ENCODE measurements around the gene SLC25A38.

DNA sequence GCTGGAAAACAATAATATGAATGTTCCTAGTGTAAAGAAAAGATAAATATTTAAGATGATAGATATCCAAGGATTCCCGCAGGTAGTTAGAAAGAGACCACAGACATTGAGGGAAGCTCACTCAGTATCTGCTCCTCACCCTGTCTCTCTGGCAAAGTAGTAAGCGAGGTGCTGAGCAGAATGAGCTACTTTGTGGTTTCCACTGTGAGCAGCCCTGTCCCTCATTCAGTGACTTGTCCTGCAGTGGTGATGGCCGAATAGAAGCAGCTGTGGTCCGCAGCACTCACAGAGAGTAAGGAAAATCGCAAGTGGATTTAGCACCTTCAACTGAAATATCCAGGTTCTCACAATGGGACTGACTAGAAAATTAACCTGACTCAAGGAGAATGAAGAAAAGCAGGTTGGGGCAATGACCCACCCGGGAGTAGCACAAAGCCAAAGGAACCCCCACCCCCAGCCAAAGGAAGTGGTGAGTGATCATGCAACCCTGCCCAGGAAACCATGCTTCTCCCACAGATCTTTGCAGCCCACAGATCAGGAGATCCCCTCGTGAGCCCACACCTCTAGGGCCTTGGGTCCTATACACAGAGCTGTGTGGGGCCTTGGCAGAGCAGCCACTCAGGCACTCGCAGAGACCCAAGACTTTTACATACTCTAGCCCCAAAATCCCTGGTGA, 21.8 kb upstream of the SLC25A38 start:
- no peak for TF ChIP-seq EZH2 (IDR thresholded peaks at IDR 0.05; ENCODE audit: low read length, missing control alignments)
- TF ChIP-seq, protein P1, sequence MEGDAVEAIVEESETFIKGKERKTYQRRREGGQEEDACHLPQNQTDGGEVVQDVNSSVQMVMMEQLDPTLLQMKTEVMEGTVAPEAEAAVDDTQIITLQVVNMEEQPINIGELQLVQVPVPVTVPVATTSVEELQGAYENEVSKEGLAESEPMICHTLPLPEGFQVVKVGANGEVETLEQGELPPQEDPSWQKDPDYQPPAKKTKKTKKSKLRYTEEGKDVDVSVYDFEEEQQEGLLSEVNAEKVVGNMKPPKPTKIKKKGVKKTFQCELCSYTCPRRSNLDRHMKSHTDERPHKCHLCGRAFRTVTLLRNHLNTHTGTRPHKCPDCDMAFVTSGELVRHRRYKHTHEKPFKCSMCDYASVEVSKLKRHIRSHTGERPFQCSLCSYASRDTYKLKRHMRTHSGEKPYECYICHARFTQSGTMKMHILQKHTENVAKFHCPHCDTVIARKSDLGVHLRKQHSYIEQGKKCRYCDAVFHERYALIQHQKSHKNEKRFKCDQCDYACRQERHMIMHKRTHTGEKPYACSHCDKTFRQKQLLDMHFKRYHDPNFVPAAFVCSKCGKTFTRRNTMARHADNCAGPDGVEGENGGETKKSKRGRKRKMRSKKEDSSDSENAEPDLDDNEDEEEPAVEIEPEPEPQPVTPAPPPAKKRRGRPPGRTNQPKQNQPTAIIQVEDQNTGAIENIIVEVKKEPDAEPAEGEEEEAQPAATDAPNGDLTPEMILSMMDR (conservative IDR thresholded peaks at IDR 0.05 in 1 of 2, IDR thresholded peaks at IDR 0.05 in 1 of 2; ENCODE audit: low read depth in 1 of 2, low read length in 2 of 2), result no peak
